Colonic mucosa (tissue), 4 donors: ENCODE data around the gene C21orf91. TPM values are rescaled to one million over a fixed set of nuclear protein-coding genes. Genes with fewer than 3 reads are reported as not detected.

Source experiments
- DNase-seq: peaks from one replicate; pipeline ENCODE4 v3.0.0-alpha.2; 2020
- H3K27ac ChIP-seq: fragments of 200-600 bp; one replicate; pipeline ENCODE4 v1.8.0; 2021
- H3K27me3 ChIP-seq: fragments of 200-600 bp; one replicate; pipeline ENCODE4 v1.8.0; 2021
- H3K36me3 ChIP-seq: fragments of 200-600 bp; one replicate; pipeline ENCODE4 v1.8.0; 2021
- H3K4me1 ChIP-seq: fragments of 200-600 bp; one replicate; pipeline ENCODE4 v1.8.0; 2021; ENCODE audit warnings: mild to moderate bottlenecking
- H3K4me3 ChIP-seq: fragments of 200-600 bp; one replicate; pipeline ENCODE4 v1.8.0; 2021
- H3K9ac ChIP-seq, 2 donors: one replicate each; pipeline ENCODE4 v1.7.0; 2013; ENCODE audit warnings: control low read depth in 2 of 2, low read depth in 2 of 2, low read length in 2 of 2
- H3K9me3 ChIP-seq: fragments of 200-600 bp; one replicate; pipeline ENCODE4 v1.8.0; 2021
- CTCF ChIP-seq: fragments of 200-600 bp; IDR thresholded peaks from one replicate; pipeline ENCODE4 v1.8.0; 2022; ENCODE audit warnings: antibody characterized with exemption, mild to moderate bottlenecking
- intact Hi-C: fragments of 100-400 bp; cut with DNase I; formaldehyde crosslinking; loops from one replicate; pipeline ENCODE4 v1.14.1; 2022
- total RNA-seq, 2 donors: library from RNA; stranded (reverse); fragmentation: NEBNext Ultra II Directional in 1 of 2; extraction: Animal tissue kit (Norgen Biotek cat#: 25700) in 1 of 2; gene quantifications; one replicate each; pipeline ENCODE4 v1.2.1, GENCODE V29; 2021
- donor health status: healthy.
- donor health status: DM: no; HTN: no; CAD: no.
- donor health status: DM: no; HTN: no; CAD: no.

Gene C21orf91
- total RNA-seq, 2 donors from 2014 or later, result 3.8 to 9.6 TPM

DNA sequence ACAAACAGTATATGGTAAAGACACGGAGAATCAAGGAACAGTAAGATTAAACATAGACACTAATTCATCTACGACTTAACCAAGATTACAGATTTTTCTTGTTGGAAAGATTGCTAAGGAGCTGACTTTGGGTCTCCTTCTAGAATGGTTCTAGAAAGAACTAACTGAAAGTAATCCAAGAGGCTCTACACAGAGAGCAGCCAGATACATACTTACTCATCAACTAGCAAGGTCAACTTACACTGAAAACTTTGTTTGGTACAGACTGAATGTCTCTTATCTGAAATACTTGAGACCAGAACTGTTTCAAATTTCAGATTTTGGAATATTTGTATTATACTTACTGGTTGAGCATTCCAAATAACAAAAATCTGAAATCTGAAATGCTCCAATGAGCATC is 5.8 kb downstream of the C21orf91 start:
- no peak for TF ChIP-seq CTCF
- H3K9ac ChIP-seq, result no peak overlapping the region
- DNase-seq, result no peak
- intact Hi-C loops, result loop anchor here (10.0 kb wide), 1 partner anchor 209 kb away; no protein-coding TSS in a partner anchor
- no peak overlapping the region for H3K27ac ChIP-seq
- H3K27me3 ChIP-seq, result no peaks in the 10 kb centered on the region
- no peaks in the 10 kb centered on the region for H3K36me3 ChIP-seq
- H3K4me1 ChIP-seq, result no peaks in the 10 kb centered on the region
- H3K4me3 ChIP-seq, result no peak overlapping the region
- H3K9me3 ChIP-seq, result no peaks in the 10 kb centered on the region

DNA sequence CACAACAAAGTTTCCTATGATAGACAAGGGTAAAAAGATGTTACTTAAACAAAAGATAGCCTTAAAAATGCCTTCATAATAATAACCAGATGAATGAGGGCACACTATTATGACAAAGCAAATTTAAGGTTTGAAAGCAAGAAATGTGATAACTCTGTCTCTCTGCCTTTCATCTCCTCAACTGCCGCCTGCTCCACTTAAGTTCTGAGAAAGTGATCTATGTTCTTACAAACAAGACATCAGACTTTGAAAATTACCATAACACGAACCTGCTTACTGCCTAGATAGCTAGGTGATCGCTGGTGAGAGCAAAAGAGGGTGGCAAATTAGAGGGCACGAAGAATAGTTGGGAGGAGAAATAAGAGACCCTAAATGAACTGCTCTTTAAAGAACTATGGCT is 13.2 kb downstream of the C21orf91 start:
- H3K4me3 ChIP-seq, result no peak overlapping the region
- no peak for TF ChIP-seq CTCF
- no peaks in the 10 kb centered on the region for H3K27me3 ChIP-seq
- no peaks in the 10 kb centered on the region for H3K4me1 ChIP-seq
- H3K27ac ChIP-seq, result no peak overlapping the region
- H3K9me3 ChIP-seq, result no peaks in the 10 kb centered on the region
- no peak for DNase-seq
- intact Hi-C loops, result no loop called here
- H3K9ac ChIP-seq, result no peak overlapping the region
- no peaks in the 10 kb centered on the region for H3K36me3 ChIP-seq

DNA sequence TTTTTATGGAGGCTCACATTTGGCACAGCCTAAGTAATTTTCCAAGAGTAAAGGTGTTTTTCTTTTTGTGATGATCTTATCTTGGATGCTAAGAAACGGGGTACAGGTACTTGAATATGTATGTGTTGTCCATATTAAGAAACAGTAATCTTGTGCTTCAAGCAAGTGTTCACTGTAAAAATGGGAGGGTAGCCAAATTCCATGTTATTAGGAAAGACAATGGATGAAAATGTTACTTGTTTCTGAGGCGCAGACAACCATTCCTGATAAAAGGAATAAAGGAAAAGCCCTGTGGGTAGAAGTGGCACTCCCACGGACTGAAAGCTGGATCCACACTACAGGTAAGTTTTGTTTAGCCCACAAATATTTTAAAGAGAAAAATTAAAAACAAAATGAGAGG is 15.6 kb downstream of the C21orf91 start:
- no peak for TF ChIP-seq CTCF
- Histone ChIP-seq H3K9ac (no peak overlapping the region), H3K9me3 (no peaks in the 10 kb centered on the region), H3K4me1 (no peaks in the 10 kb centered on the region), H3K4me3 (no peak overlapping the region), H3K27ac (no peak overlapping the region), H3K36me3 (no peaks in the 10 kb centered on the region), H3K27me3 (no peaks in the 10 kb centered on the region)
- intact Hi-C loops, result no loop called here
- no peak for DNase-seq

GRCh38 chr21:17802572-17802971 is 16.6 kb downstream of the C21orf91 start:
- Histone ChIP-seq H3K36me3 (no peaks in the 10 kb centered on the region), H3K9me3 (no peaks in the 10 kb centered on the region), H3K4me1 (no peaks in the 10 kb centered on the region), H3K27me3 (no peaks in the 10 kb centered on the region), H3K4me3 (no peak overlapping the region), H3K9ac (no peak overlapping the region), H3K27ac (no peak overlapping the region)
- intact Hi-C loops, result no loop called here
- no peak for DNase-seq
- TF ChIP-seq CTCF, result no peak

DNA sequence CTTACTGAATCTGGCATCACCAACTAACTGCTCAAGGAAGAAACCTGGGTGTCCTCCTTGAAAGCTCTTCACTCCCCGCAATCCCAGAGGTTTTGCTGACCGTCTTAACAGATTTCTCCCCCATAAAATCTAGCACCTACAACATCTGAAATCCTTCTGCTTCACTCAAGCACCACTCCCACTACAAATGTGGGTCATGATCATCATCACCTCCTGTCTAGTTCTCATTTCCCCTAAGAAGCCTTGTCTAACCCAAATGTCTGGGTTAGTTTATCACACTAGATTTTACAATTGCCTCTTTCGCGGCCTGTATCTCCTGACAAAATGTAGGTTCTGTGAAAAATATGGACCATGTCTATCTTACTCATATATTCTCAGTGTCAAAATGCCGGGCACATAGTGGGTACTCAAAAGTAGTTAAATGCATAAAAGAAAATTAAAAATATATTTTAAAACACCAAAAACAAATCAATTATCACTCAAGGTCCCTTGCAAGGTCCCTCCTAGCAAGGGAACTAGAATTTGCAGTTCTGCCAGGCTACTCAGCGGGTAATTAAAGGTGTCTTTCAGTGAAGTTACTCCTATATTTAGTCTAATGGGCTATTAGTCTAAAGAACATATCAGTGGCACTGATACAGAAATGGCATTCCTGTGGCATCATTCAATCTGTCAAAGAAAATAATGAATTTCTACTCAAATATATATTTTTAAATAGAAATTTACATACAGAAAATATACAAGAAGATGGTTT is 19.6 kb downstream of the C21orf91 start:
- Histone ChIP-seq H3K36me3 (no peaks in the 10 kb centered on the region), H3K27ac (no peak overlapping the region), H3K9ac (no peak overlapping the region), H3K4me3 (no peak overlapping the region), H3K4me1 (no peaks in the 10 kb centered on the region), H3K27me3 (no peaks in the 10 kb centered on the region), H3K9me3 (no peaks in the 10 kb centered on the region)
- no peak for DNase-seq
- no peak for TF ChIP-seq CTCF
- intact Hi-C loops, result no loop called here
